NCI-H510A (cell line): ENCODE data around the gene WDR35.
"Not testable (repeated sequence)": the region's sequence is repeated elsewhere in the genome, so short reads cannot be mapped to it uniquely, and the experiment has no call there.

Experiments used
- DNase-seq: peaks from one replicate; lab custom pipeline; 2025; lab: John Stamatoyannopoulos, UW

Gene WDR35

GRCh38 chr2:19894134-19894792, 95.6 kb downstream of the WDR35 start:
- no peak for DNase-seq

GRCh38 chr2:19893520-19894133, 96.3 kb downstream of the WDR35 start:
- no peak for DNase-seq

GRCh38 chr2:19891971-19892370, 97.9 kb downstream of the WDR35 start:
- DNase-seq: not testable (repeated sequence)

- no peak for DNase-seq
These were observed 99.8 kb downstream of the WDR35 start for GRCh38 chr2:19890104-19890503.

GRCh38 chr2:19888831-19889230, 101.1 kb downstream of the WDR35 start:
- DNase-seq: no peak

- DNase-seq: no peak
These were observed 102.4 kb downstream of the WDR35 start for GRCh38 chr2:19887510-19887909.

- DNase-seq: no peak
These were observed 103.6 kb downstream of the WDR35 start for GRCh38 chr2:19886261-19886660.

- no peak for DNase-seq
These were observed 104.1 kb downstream of the WDR35 start for GRCh38 chr2:19885791-19886190.

GRCh38 chr2:19883971-19884720, 105.8 kb downstream of the WDR35 start:
- DNase-seq: no peak

GRCh38 chr2:19883486-19883885, 106.4 kb downstream of the WDR35 start:
- no peak for DNase-seq

- no peak for DNase-seq
These were observed 107.6 kb downstream of the WDR35 start for GRCh38 chr2:19882286-19882685.

GRCh38 chr2:19881908-19882265, 108.0 kb downstream of the WDR35 start:
- no peak for DNase-seq

- no peak for DNase-seq
These were observed 108.5 kb downstream of the WDR35 start for GRCh38 chr2:19881221-19881907.

GRCh38 chr2:19880191-19880590, 109.7 kb downstream of the WDR35 start:
- not testable (repeated sequence) for DNase-seq

GRCh38 chr2:19879120-19879519, 110.8 kb downstream of the WDR35 start:
- DNase-seq: no peak

GRCh38 chr2:19878268-19879046, 111.4 kb downstream of the WDR35 start:
- DNase-seq: no peak

GRCh38 chr2:19876751-19877150, 113.2 kb downstream of the WDR35 start:
- no peak for DNase-seq

GRCh38 chr2:19875280-19875679, 114.6 kb downstream of the WDR35 start:
- no peak for DNase-seq

GRCh38 chr2:19874726-19875125, 115.2 kb downstream of the WDR35 start:
- DNase-seq: no peak

- no peak for DNase-seq
These were observed 116.9 kb downstream of the WDR35 start for GRCh38 chr2:19873014-19873413.

GRCh38 chr2:19872302-19872701, 117.6 kb downstream of the WDR35 start:
- no peak for DNase-seq

GRCh38 chr2:19871836-19872235, 118.1 kb downstream of the WDR35 start:
- DNase-seq: no peak
